Measurements from ENCODE around the gene LRRC1.

DNA sequence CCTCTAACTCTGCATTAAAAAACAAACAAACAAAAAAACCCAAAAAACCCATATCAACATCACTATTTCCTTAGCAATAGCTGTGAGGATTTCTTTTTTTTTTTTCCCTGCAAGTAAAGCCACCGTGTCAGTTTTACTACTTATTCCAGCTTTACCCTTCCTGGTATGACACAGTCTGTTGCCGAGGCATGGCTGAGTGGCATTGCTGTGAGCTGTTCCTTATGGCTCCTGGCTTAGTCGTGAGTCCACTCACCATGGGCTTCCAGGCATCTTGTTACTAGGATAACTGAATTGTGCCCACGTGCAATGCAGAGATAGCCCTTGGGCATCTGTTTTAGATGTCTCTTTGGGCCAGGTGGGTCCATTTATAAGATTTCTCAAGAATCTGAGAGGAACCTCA is 84.8 kb downstream of the LRRC1 start:
- TF ChIP-seq, protein P1, sequence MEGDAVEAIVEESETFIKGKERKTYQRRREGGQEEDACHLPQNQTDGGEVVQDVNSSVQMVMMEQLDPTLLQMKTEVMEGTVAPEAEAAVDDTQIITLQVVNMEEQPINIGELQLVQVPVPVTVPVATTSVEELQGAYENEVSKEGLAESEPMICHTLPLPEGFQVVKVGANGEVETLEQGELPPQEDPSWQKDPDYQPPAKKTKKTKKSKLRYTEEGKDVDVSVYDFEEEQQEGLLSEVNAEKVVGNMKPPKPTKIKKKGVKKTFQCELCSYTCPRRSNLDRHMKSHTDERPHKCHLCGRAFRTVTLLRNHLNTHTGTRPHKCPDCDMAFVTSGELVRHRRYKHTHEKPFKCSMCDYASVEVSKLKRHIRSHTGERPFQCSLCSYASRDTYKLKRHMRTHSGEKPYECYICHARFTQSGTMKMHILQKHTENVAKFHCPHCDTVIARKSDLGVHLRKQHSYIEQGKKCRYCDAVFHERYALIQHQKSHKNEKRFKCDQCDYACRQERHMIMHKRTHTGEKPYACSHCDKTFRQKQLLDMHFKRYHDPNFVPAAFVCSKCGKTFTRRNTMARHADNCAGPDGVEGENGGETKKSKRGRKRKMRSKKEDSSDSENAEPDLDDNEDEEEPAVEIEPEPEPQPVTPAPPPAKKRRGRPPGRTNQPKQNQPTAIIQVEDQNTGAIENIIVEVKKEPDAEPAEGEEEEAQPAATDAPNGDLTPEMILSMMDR (IDR thresholded peaks at IDR 0.05): no peak
- TF ChIP-seq EP300 (IDR thresholded peaks at IDR 0.05) (no peak), POLR2A (IDR thresholded peaks at IDR 0.05) (no peak)
